Measurements from ENCODE around the gene GIMD1. TPM values are rescaled to one million over a fixed set of nuclear protein-coding genes. Genes with fewer than 3 reads are reported as not detected.
A peak's percentile ranks its signal among the peaks of the same experiment; 100 is the strongest.
"Not testable (repeated sequence)": the region's sequence is repeated elsewhere in the genome, so short reads cannot be mapped to it uniquely, and the experiment has no call there.

GIMD1 gene
- total RNA-seq, 1 experiment from 2014 or later = not detected

DNA sequence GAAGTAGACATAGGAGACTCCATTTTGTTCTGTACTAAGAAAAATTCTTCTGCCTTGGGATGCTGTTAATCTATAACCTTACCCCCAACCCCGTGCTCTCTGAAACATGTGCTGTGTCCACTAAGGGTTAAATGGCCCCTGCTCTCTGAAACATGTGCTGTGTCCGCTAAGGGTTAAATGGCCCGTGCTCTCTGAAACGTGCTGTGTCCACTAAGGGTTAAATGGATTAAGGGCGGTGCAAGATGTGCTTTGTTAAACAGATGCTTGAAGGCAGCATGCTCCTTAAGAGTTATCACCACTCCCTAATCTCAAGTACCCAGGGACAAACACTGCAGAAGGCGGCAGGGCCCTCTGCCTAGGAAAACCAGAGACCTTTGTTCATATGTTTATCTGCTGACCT lies 46.8 kb downstream of the GIMD1 start:
- DNase-seq (ENCODE audit: low read depth, low spot score); in situ Hi-C loops (cut with HindIII; ENCODE audit: low pct_unique_long_range_greater_than_20kb, low sequenced_read_pairs): not testable (repeated sequence)

DNA sequence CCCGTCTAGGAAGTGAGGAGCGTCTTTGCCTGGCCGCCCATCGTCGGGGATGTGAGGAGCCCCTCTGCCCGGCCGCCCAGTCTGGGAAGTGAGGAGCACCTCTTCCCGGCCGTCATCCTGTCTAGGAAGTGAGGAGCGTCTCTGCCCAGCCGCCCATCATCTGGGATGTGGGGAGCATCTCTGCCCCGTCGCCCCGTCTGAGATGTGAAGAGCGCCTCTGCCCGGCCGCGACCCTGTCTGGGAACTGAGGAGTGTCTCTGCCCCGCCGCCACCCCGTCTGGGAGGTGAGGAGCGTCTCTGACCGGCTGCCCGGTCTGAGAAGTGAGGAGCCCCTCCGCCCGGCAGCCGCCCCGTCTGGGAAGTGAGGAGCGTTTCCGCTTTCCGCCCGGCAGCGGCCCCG lies 47.4 kb downstream of the GIMD1 start:
- in situ Hi-C loops (cut with HindIII; ENCODE audit: low pct_unique_long_range_greater_than_20kb, low sequenced_read_pairs); DNase-seq (ENCODE audit: low read depth, low spot score): not testable (repeated sequence)

DNA sequence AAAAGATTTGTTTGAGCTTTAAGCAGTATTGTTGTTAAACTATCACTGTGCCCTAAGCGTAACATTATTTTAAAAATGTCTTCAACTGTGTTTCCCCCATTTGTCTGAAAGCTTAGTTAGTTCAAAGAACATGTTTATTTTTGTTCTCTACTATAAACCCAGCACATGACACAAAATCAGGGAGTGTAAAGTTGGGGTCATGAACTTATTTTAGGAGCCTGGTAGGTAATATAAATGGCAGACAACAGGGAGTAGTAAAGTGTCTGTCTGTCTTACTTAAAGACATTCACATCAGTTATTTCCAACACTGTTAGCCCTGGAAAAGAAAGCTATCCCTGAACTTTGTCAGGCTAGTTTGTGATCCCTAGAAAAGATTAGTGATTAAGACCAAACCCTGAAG lies 48.3 kb downstream of the GIMD1 start:
- in situ Hi-C loops (cut with HindIII; ENCODE audit: low pct_unique_long_range_greater_than_20kb, low sequenced_read_pairs) = no loop called here
- DNase-seq (ENCODE audit: low read depth, low spot score) = no peak

DNA sequence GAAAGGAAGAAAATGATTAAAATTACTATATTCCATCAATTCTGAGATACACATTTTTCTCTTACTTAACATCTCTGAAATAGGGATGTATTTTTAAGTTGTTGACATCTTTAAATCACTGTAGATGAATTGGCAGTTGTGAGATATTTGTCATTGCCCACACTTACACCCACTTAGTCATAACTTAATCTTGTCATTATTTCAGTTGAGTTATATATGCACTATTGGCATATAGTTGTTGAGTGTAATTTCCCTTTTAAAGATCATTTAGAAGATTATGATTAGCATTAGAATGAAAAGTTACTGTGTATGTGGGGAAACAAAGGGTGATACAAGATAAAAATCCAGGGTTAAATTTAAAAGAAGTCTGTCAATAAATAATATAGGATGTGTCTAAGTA lies 50.1 kb downstream of the GIMD1 start:
- in situ Hi-C loops (cut with HindIII; ENCODE audit: low pct_unique_long_range_greater_than_20kb, low sequenced_read_pairs) = no loop called here
- no peak for DNase-seq (ENCODE audit: low read depth, low spot score)

DNA sequence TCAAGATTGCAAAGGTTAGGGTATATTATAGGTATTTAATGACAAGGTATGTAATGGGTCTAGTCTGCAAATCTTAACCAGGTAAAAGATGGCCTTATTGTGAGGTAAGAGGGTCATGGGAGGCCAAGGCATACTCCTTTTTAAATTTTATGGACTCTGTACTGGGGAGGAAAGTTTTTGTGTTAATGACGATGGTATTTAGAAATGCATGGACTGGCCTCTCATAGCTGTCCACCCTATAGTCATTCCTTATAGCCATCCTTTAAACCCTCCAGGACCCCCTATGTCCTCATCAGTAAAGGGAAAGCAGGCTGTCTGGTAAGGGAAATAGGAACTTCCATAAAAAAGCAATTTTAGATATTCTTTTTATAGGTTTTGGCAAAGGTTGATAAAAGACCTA lies 50.8 kb downstream of the GIMD1 start:
- no peak for DNase-seq (ENCODE audit: low read depth, low spot score)
- in situ Hi-C loops (cut with HindIII; ENCODE audit: low pct_unique_long_range_greater_than_20kb, low sequenced_read_pairs) = no loop called here

DNA sequence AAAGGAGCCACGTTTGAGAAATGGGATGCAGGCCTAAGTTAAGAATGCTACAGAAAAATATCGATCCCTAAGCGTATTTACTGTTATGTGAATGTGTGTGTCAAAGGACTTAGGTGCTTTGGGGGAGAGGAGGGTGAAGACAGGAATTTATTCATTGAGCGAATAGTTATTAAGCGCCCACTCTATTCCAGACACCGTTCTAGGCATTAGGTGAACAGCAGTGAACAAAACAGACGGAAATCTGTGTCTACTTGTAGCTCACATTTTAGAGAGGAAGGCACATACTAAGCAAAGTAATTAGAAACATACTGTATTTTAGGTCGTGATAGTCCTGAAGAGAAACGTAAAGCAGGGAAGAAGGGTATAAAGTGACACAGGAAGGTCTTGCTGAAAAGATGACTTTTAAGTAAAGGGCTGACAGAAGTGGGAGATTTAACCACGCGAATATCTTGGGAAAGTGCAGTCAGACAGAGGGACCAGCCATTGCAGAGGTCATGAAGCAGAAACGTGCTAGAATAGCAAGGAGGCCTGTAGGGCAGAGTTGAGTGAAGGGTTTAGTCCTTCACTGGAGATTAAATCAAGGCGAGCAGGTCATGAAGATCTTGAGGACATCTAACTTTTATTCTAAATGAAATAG lies 51.7 kb downstream of the GIMD1 start:
- in situ Hi-C loops (cut with HindIII; ENCODE audit: low pct_unique_long_range_greater_than_20kb, low sequenced_read_pairs) = no loop called here

DNA sequence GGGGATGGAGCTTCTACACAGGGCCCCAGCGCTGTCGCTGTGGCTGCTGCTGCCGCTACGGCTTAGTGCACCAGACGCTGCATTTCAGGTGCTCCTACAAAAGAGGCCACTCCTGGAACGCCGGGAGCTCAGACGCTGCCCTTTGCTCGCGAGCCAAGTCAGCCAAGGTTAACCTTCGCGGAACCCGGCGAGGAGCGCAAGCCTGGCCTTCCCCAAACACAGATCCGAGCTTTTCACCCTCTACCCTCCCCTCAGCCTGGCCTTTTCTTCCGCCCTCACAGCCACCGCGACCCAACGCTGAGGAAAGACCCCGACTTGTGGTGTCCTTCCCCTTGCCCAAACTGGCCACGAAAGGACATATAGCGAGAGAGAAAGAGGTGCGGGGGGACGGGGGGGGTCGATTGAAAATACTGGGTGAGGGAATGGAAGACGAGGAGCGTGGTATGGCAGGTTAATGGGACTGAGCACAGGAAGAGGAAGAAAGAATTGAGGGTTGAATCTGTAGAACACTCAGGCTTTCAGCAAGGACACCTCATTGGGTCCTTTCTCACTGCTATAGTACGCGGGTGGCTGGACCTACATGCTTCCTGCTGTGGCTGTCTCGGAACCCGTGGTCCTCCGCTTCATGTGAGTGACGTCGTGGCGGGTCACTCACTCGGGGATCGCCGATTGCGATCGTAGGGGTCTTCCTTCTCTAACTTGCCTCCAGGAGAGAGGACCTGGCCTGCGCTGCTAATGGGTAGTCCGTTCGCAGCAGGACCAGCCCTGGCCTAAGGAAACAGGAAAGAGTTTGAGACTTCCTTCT lies 52.4 kb downstream of the GIMD1 start, which contains the start of the genes AIMP1 and TBCK:
AIMP1 (plus strand) TSS at position 583 of the 805 bp plus-strand sequence. CDS start 8,460 bp downstream, outside the sequence.
TBCK (minus strand) TSS at position 242 of the 805 bp plus-strand sequence. CDS start 7,249 bp downstream, outside the sequence.
- peak; percentile 89 for DNase-seq (ENCODE audit: low read depth, low spot score)
- in situ Hi-C loops (cut with HindIII; ENCODE audit: low pct_unique_long_range_greater_than_20kb, low sequenced_read_pairs) = no loop called here

More for the DNA sequence above, 51.7 kb downstream of the GIMD1 start:
- no peak for DNase-seq (ENCODE audit: low read depth, low spot score)

DNA sequence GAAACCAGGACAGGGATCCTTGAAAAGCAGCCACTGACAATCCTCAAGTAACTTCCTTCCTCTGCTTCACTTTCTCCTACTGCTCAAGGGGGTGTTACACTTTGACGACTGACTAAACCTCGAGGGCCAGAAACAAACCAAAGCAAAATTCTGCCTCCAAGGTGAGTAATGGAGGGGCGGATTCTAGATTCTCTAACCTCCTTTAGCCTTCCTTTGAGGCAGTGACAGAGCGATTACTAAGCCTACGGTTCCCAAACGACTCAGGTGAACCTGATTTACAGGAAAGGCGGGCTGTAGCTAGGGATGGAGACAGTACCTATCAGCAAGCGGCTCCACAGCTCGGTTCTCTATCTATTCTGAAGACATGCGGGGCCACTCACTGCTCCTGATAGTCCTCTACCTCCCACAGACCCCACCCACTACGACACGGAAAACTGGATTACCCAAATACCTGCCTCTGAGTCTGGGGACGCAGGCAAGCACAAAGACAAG lies 53.1 kb downstream of the GIMD1 start:
- DNase-seq (ENCODE audit: low read depth, low spot score) = peak; percentile 24
- in situ Hi-C loops (cut with HindIII; ENCODE audit: low pct_unique_long_range_greater_than_20kb, low sequenced_read_pairs) = no loop called here

DNA sequence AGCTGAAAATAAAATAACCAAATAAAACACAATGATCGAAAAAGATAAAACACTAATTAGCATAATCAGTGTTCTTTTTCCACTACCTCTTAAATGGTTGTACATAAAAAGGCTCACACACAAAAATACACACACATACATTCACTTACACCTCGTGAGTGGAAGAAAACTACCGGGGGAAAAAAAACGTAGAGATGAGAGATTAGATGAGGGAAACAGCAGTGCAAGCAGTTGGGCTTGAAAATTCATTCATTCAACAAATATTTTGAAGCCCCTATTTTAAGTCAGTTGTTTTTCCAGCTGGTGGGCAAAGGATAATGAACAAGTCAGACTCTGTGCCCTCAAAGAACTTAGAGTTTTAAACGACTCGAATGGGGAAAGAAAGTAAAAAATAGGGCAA lies 53.6 kb downstream of the GIMD1 start:
- no peak for DNase-seq (ENCODE audit: low read depth, low spot score)
- in situ Hi-C loops (cut with HindIII; ENCODE audit: low pct_unique_long_range_greater_than_20kb, low sequenced_read_pairs) = no loop called here

DNA sequence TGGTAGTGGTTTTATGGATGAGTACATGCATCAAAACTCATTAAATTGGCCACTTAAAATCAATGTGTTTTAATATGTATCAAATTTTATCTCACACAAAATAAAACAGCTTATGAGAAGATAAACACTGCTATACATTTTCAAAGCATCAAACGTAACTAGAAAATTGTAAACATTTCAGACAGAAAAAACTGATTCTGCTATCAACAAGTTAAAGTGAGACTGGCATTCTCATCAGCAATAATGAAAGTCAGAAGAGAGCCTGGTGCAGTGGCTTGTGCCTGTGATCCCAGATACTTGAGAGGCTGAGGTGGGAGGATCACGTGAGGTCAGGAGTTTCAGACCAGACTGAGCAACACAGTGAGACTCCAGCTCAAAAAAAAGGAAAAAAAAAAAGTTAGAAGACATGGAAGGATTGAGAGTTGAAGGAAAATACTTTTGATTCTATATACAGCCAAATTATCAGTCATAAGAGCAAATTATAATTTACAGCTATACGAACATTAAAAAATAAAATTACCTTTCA lies 55.5 kb downstream of the GIMD1 start:
- peak; percentile 22 for DNase-seq (ENCODE audit: low read depth, low spot score)
- in situ Hi-C loops (cut with HindIII; ENCODE audit: low pct_unique_long_range_greater_than_20kb, low sequenced_read_pairs) = no loop called here

DNA sequence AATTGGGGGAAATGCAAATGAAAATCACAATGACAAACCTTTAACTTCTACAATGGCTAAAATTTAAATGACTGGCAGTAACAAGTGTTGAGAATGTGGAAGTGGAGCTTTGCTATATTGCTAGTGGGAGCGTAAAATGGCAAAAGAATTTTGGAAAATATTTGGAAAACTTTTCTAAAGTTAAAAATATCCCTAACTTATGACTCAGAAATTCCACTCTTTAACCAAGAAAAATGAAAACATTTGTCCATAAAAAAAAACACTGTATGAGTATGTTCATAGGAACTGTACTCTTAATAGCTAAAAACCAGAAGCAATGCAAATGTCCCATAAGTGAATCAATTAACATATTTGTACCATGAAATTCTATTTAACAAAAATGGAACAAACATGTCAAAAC lies 56.2 kb downstream of the GIMD1 start:
- in situ Hi-C loops (cut with HindIII; ENCODE audit: low pct_unique_long_range_greater_than_20kb, low sequenced_read_pairs) = no loop called here
- DNase-seq (ENCODE audit: low read depth, low spot score) = no peak

Other genes with a start within 250 kb of the GIMD1 start
- 20.1 and 22.1 TPM in 2 replicates for gene TBCK, start 52.6 kb downstream of the GIMD1 start, total RNA-seq (2014; rRNA removed; shearing (Covaris generic))
- 35.5 and 39.9 TPM in 2 replicates for gene AIMP1, start 52.2 kb downstream of the GIMD1 start, total RNA-seq (2014; rRNA removed; shearing (Covaris generic))

All from SK-MEL-5 (cell line).